T-helper 22 cell (primary cell): Measurements from ENCODE around the gene GEN1.

ENCODE experiments used
- DNase-seq: peaks from one replicate; pipeline ENCODE4 v3.0.0-alpha.2; 2020; ENCODE audit warnings: low read depth

GEN1 gene

DNA sequence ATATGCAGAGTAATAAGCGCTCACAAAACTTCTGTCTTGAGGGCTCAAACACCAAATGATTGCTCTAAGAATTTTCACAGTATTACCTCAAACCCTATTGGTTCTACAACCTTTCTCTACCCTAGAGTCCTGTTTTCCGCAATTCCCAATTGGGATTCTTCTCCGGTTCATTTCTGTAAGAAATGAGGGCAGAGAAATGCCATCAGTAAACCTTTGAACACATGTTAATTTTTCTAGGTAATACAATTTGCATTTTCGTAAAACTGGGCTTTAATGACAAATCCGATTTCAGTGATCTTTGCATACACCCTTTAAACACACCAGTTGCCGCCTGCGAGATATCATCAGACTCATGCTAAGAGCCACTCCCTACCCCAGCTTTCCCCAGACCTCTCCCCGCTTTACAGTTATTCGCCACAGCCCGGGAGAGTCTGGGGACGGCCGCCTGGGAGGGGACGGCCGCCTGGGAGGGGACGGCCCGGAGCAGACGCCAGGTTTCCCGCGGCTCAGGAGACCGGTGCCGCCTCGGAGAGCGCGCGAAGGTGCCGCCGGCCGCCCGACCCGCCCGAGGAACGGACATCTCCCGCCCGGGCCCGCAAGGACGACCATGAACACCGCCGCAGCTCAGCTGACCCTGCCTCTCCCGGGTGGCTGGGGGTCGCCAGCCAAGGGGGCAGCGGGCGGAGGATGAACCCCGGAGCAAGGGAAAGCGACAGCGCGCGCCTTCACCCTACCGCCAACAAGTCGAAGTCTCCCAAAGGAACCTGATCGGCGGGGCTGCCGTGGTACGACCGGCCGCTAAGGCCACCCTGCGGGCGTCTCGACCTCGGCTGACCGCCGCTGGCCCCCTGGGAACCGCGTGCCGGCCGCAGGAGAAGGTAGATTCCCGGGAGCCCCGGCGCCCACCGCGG is 791 bp upstream of the GEN1 start:
- peak; percentile 28 for DNase-seq

DNA sequence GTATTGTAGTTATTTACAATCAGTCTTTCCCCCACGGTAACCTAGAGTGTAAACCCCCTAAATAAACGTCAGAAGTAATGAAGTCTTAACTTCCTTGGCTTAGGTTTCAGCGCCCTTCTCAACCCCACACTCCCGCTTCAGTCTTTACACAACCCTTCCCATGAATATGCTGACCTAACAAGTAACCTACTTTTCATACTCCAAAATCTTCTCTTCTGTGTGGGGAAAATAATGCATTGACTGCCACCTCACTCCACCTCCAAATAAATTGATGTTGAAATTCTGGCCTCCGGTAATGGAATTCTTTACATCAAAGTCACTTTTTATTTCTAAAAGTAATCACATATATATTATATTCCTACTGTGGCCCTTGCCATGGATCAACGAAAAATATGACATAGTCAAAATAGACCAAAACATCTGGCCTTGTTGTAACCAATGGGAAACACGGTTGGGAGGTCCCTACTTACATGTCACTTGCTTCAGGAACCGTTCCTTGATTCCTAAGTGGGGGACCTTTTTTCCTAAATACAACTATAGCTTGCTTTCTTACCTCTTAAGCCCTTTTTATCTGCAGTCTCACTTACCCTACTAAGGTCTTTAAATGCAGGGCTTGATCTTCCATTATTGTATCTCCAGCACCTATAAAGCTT is 961 bp downstream of the GEN1 start:
- no peak for DNase-seq

DNA sequence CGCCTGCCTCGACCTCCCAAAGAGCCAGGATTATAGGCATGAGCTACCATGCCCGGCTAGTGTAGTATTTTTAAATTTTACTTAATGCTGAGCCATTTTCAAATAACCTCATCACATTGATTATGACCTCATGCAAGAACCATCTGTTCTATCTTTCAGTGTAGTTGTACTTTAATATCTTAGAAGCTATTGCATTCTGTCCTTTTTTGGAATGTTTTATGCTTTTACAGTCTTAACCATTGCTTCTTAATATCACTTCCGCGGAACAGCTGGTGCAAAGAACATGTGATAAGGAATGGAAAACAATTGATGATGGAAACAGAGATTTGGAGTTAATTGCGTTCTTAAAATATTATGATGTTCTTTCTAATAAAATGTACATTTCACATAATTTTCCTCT is 2.7 kb downstream of the GEN1 start:
- no peak for DNase-seq

DNA sequence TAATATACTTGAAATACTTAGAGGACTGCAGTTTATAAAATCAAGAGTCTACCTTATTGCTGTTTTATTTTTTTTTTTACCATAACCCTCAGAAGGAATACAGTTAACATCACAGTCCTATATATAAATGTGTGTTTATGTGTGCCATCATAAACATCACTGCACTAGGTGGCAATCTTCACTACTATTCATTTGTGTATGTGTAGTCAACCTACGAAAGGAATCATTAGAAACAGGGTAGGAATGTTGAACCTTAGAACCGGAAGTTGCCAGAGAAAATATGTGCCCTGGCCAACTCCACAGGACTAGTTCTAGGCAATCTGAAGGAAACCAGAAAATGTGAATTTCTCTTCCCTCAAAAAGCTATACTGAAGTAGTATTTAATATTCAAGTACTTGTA is 3.4 kb downstream of the GEN1 start:
- no peak for DNase-seq

DNA sequence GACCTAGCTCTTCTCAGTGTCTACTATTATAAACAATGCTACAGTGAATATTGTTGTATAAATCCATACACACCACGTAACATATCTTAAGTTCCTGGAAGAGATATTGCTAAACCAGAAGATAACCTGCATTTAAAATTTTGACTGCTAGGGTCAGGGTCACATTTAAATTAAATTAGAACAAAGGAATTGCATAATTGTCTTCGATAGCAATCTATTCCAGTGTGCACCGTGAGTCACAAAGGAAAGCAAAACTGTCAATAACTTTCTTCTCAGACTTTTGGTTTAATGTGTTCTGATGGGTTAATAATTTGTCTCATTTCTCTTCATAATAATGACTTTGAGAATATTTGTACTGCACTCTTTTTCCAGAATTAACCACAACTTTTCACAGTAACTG is 4.2 kb downstream of the GEN1 start:
- no peak for DNase-seq

DNA sequence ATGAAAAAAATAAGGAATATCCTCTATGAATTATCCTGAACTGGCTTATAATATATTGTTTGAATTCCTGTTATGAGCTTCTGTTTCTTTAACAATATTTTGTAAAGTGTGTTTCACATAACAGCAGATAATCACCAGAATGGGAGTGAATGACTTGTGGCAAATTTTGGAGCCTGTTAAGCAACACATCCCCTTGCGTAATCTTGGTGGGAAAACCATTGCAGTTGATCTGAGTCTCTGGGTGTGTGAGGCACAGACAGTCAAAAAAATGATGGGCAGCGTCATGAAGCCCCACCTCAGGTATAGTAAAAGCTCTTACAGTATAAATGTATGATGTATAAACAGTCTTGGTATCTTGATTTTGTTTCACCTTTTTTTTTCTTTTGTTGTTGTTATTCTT is 5.9 kb downstream of the GEN1 start:
- no peak for DNase-seq

DNA sequence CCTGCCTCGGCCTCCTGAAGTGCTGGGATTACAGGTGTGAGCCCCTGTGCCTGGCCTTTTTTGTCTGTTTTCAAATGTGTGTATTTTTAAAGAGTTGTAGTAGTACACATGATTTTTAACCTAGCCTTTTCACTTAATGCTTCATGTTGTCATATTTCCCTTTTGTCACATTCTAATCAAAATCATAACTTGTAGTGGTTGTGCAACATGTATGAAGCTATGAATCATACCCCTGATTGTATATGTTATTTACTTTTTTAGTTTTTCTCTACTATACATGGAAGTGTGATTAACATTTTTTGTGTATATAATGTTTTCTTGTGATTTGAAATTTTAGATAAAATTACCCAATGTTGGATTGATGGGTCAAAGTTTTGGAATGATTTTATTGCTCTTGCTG is 8.5 kb downstream of the GEN1 start:
- DNase-seq = no peak

DNA sequence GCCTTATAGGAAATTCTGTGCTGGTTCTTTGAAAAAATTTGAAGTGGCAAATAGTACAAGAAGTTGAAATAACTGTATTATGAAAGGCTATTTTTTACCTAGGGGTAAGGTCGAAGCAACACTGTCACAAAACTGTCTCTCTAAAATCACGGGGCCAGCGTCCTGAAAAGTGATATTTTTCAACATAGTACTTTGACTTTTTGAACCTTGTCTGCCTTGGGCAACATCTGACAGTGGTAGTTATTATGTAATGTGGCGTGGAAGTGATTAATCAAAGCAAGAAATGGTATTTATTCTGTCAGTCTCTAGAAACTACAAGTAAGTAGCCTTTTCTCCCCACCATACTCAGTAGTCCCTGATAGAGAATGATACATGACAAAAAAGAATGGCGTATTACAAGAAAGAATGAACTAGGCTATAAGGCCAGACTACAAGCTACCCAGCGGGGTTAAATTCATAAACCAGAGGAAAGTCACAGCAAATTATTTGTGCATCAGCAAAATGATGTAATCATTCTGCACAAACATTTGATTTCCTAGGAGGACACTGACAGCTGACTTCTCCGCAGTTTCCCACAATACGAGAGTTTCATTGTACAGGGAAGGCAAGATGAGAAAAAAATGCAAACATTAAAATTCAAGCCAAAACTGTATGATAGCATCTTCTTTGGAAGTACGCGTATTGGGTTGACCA is 9.8 kb downstream of the GEN1 start:
- no peak for DNase-seq

DNA sequence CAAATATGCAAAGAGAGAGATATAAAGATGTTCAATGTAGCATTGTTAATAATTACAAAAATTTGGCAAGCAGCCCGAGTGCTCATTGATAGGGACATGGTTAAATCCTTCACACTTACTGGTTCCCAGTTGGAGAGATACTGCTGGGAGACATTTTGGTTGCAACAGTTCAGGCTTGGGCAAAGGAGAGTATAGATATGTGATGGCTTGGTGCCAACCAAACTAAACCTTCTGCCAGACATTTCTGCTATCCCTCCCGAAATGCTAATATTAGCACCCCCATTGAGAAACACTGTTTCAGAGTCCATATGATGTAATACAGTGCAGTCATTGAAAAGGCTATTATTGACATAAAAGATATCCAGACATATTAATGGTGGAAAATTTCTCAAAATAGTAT is 11.5 kb downstream of the GEN1 start:
- no peak for DNase-seq

DNA sequence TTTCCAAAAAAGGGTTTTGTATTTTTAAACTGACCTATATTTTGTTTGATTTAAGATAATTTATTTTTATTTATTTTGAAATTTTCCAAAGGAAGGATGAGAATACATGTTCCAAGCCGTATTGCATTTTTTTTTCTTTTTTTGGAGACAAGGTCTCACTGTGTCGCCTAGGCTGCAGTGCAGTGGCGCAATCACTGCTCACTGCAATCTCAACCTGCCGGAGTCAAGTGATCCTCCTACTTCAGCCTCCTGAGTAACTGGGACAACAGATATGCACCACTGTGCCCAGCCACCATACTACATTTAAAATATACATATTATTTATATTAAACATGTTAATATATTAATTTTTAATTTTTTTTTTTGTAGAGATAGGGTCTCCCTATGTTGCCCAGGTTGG is 15.0 kb downstream of the GEN1 start:
- no peak for DNase-seq

DNA sequence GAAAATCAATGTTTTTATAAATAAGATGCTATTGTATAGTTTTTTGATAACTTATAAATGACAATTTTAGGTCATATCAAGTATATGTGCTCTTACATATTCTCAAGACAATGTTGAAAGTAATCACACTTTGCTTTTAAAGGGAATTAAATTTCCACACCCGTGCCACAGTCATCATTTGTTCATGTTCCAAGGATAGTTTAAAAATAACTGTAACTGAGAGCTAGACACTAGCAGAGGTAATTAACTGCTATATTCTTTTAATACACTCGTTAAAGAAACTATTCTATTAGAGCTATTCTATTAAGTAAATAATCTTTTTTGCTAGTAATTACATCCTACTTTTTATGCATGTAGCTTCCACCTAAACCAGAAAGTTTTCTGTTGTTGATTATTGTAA is 18.0 kb downstream of the GEN1 start:
- no peak for DNase-seq

DNA sequence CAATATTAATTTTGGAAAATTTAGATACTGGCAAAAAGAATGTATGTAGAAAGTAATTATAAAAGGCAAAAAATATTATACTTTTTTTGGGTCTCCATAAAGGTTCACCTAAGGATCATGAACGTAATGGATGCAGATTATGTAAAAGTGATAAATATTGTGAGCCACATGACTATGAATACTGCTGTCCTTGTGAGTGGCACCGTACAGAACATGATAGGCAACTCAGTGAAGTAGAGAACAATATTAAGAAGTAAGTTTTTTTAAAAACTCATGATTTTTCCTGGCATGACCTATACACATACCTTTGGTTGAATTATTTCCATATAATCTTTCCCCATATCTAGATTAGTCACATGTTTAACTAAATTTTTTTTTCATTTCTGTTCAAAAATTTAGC is 18.6 kb downstream of the GEN1 start:
- no peak for DNase-seq

DNA sequence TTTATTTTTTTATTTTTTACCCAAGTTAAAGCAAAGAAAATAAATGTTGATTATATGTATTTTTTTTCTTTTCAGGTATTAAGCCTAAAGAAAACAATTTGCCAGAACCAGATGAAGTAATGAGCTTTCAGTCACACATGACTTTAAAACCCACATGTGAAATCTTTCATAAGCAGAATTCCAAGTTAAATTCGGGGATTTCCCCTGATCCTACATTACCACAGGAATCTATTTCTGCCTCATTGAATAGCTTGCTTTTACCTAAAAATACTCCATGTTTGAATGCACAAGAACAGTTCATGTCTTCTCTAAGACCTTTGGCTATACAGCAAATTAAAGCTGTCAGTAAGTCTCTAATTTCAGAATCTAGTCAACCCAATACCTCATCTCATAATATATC is 26.6 kb downstream of the GEN1 start:
- DNase-seq = no peak

DNA sequence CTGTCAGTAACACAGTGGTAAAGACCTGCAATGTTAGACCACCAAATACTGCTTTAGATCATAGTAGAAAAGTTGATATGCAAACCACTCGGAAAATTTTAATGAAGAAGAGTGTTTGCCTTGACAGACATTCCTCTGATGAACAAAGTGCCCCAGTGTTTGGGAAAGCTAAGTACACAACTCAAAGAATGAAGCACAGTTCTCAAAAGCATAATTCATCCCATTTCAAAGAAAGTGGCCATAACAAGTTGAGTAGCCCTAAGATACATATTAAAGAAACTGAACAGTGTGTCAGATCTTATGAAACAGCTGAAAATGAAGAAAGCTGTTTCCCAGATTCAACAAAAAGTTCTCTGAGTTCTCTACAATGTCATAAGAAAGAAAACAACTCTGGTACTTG is 27.5 kb downstream of the GEN1 start:
- DNase-seq = no peak

DNA sequence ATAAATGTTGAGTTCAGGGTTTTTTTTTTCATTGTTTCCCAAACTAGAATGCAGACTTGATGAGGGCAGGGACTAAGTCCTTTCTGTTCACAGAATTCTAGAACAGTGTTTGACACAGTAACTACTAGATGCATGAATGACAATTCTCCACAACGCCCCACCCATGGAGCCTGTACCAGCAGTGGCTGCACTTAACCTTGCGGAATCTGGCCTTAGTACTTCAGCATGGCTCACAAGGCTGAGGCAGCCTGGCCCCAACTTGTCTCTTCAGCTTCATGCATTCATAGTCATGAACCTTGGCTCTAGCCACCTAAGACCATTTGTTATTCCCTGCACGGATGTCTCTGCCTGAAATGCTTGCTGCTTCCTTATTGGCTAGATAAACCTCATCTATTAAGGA is 32.8 kb downstream of the GEN1 start:
- no peak for DNase-seq

DNA sequence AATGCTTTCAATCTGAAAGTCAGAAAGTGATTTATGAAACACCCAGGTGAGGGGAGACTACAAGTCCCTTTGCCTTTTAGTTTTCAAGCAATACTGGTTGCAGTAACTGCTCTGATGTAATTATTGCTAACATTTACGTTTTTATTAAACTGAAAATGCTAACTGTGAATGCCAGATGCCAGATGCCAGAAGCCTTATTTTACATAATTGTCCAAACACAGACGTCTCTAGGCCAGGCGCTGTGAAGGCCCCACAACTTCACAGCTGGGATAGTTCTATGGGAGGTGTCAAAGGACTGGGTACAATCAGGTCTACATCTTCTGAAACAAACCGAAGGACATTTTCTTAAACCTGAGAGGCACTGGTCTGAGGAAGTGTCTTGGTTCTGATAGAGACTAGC is 34.8 kb downstream of the GEN1 start:
- no peak for DNase-seq

DNA sequence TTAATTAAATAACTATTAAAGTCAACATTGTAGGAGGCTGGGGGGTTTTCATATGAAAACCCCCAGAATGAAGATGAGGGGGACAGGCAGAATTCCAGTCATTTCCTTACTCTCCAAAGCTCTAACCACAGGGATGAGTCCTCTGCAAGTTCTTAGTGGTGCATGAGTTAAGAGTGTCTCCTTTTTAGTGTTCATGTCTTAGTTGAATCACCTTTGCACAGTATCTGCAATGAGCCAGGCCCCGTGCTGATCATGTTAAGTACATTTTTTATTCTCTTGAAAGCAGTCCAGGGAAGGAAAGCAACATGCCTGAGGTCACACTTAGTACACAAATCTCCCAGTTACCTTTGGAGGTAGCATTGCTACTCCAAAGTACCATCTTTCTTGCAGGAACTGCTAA is 36.6 kb downstream of the GEN1 start:
- DNase-seq = no peak

DNA sequence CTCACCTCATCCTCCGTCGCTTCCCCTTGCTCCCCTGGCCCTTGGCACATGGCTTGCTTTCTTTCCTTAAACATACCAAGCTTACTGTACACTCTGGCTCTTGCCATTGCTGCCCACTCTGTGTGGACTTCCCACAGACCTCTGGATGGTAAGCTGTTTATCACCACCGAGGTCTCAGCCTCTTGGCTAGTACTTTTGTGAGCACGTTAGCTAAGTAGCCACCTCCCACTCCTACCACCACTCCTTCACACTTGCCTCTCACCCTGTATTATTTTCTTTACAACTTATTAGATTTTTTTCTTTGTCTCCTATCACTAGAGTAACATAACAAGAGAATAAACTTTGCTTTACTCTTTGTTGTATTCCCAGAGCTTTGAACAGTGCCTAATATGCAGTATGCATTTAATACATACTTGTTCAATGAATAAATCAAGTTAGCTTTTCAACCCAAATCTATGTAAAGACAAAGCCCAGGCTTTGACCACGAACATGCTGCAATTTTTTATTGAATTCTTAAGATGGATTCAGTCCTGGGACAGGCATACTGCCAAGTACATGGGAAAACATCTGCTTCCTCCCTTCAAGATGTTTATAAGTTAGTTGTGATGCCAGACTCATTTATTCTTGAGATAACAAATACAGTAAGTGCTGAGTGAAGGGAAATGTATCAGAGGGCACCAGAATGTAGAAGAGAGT is 37.3 kb downstream of the GEN1 start:
- DNase-seq = no peak

DNA sequence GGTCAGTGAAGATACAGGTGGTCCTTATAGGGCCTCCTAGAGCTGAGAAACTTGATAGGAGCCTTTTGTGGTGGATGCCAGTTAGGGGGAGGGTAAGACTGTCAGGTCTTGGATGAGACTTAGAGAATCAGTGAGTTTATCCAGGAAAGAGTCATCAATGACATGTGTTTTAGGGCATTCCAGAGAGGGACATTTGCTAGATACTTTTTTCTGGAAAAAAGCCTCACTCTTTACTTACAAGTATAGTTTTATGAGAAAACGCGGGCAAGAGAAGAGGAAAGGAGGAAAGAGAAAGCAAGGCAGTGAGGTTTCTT is 37.8 kb downstream of the GEN1 start:
- DNase-seq = no peak

DNA sequence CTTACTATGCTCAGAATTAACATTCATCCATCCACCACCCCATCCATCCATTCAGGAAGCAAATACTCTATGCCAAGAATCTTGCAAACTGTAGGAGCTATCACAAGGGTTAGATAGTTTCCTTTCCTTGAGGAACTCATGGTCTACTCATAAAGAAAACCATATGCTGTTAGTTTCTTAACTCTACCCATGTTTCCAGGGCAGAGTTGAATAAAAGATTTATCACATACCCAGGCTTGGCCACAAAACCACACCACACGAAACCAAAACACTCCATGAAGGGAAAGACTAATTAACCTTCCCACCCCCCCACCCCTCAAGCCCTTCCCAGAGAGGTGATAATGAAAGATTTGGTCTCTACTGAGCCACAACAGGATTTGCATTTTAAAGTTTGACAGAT is 38.6 kb downstream of the GEN1 start:
- DNase-seq = no peak

DNA sequence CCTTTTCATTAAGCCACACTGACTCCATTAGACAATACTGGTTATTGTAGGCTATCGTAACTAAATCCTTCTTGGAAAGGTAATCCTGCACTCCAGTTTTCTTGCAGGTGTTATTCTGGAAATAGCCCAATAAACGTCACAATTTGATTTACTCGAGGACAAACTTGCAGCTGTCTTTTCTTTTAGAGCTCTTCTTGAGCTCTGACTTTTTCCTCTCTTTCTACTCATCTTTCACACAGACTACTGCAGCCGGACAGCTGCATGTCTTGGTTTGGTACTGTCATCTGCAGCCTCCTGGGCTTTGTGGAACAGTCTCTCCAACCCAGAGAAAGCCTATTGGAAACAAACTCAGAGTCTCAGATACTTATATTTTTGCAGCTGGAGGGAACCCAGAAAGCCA is 39.4 kb downstream of the GEN1 start:
- no peak for DNase-seq

DNA sequence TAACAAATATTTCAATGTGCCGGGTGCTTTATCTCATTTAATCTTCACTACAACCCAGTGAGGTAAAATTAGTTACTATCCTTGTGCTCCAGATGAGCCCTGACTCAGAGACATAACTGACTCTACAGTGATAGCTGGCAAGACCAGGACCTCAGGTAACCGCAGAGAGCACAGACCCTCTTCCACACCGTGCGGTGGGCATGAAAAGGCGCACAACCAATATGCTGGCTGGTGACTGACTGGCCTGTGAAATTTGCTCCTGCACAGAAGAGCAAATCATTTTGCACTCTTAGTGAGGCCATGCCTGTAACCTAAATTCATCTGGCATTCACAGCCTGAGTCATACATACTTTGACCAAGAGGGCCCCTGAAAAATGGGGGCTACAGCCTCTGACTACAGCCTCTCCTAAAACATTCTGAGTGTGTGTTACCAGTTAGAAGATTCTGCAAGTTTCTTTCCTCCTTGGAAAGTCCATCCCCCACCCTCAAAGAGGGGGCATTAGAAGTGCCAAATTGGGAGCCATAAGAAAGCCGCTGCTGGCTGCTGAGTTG is 39.9 kb downstream of the GEN1 start:
- no peak for DNase-seq

DNA sequence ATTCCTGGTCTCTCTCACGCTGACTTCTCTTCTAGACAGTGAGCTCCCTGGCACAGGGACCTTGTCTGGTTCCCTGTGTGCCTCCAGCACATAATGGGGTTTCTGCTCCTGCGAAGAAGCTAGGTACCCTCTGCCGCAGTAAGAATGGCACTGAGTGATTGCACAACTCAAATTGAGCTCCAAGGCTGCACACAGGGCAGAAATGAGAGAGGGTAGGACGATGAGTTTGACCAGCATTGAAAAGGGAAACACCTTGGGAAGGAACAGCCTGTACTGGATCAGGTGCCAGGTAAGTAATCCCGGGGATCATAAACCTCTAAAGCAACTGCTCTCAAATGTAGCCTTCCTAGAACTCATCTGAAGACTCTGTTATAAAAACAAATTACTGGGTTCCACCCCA is 41.4 kb downstream of the GEN1 start:
- no peak for DNase-seq
